T-helper 9 cell (primary cell): ENCODE results near the gene ACP4.
"Not testable (repeated sequence)": the region's sequence is repeated elsewhere in the genome, so short reads cannot be mapped to it uniquely, and the experiment has no call there.

Source experiments
- DNase-seq: peaks from one replicate; pipeline ENCODE4 v3.0.0-alpha.2; 2020

ACP4 gene

GRCh38 chr19:50797781-50798658, 7.8 kb downstream of the ACP4 start:
- no peak for DNase-seq

GRCh38 chr19:50798659-50799546, 8.7 kb downstream of the ACP4 start:
- DNase-seq = no peak

GRCh38 chr19:50799547-50799851, 9.3 kb downstream of the ACP4 start:
- no peak for DNase-seq

GRCh38 chr19:50801107-50801506, 10.9 kb downstream of the ACP4 start:
- DNase-seq = no peak

- no peak for DNase-seq
These were observed 13.6 kb downstream of the ACP4 start for GRCh38 chr19:50803633-50804419.

GRCh38 chr19:50804420-50805272, 14.4 kb downstream of the ACP4 start:
- peak; percentile 92 for DNase-seq

GRCh38 chr19:50808856-50809255, 18.6 kb downstream of the ACP4 start:
- DNase-seq = no peak

- not testable (repeated sequence) for DNase-seq
These were observed 21.5 kb downstream of the ACP4 start for GRCh38 chr19:50811622-50812238.

- DNase-seq = no peak
These were observed 22.3 kb downstream of the ACP4 start for GRCh38 chr19:50812474-50812873.

GRCh38 chr19:50814883-50815282, 24.7 kb downstream of the ACP4 start:
- no peak for DNase-seq

GRCh38 chr19:50815439-50815838, 25.2 kb downstream of the ACP4 start:
- DNase-seq = no peak

GRCh38 chr19:50817941-50818858, 28.0 kb downstream of the ACP4 start:
- no peak for DNase-seq

GRCh38 chr19:50818859-50819472, 28.8 kb downstream of the ACP4 start:
- no peak for DNase-seq

GRCh38 chr19:50819636-50820035, 29.4 kb downstream of the ACP4 start:
- DNase-seq = no peak

GRCh38 chr19:50820086-50820485, 29.9 kb downstream of the ACP4 start:
- no peak for DNase-seq

- no peak for DNase-seq
These were observed 30.5 kb downstream of the ACP4 start for GRCh38 chr19:50820549-50821247.

GRCh38 chr19:50821248-50821612, 31.0 kb downstream of the ACP4 start:
- DNase-seq = no peak

GRCh38 chr19:50821622-50822021, 31.4 kb downstream of the ACP4 start:
- DNase-seq = no peak

GRCh38 chr19:50822661-50823208, 32.5 kb downstream of the ACP4 start:
- no peak for DNase-seq
